Pulmonary artery endothelial cell (primary cell): Measurements from ENCODE around the gene GRK6. TPM values are rescaled to one million over a fixed set of nuclear protein-coding genes. Genes with fewer than 3 reads are reported as not detected.

Experiments
- DNase-seq: peaks from one replicate; pipeline ENCODE4 v3.0.0-alpha.2; 2011; ENCODE audit warnings: low read depth, low spot score
- total RNA-seq: library from RNA; depleted of rRNA; stranded (reverse); fragments of >200 nt; gene quantifications from 2 replicates; pipeline ENCODE4 v1.2.3, GENCODE V29; 2014

The GRK6 gene
- 28.3 and 37.7 TPM in 2 replicates for total RNA-seq

DNA sequence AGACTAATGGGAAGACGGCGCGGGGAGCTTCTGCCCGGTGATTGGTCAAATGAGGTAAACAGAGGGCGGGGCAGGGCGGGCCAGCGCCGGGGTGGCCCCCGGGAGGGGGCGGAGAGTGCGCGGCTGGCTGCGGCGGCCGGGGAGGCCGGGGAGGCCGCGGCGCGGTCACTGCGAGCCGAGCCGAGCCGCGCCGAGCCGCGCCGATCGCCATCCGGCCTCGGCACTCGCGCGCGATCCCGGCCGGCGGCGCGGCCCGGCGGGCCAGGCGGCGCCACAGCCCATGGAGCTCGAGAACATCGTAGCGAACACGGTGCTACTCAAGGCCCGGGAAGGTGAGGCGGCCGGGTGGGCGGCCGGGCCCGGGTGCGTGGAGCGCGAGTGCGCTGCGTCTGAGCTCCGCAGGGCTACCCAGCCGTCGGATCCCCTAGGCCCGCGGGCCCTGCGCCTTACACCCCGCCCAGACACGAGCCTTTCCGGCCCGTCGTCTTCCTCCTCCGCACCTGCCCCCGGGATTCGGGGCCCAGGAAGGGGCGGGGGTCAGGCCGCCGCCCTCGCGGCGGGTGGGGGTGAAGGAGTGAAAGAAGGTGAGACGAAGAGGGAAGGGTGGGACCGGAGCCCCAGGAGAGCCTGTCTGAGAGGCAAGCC, at the start of gene GRK6:
Gene GRK6 (plus strand): TSS at position 111 of the 645 bp plus-strand sequence. CDS start 170 bp downstream, at position 281.
- DNase-seq = no peak

- no peak for DNase-seq
Measured at GRCh38 chr5:177377851-177378776, 48.4 kb upstream of the GRK6 start.

DNA sequence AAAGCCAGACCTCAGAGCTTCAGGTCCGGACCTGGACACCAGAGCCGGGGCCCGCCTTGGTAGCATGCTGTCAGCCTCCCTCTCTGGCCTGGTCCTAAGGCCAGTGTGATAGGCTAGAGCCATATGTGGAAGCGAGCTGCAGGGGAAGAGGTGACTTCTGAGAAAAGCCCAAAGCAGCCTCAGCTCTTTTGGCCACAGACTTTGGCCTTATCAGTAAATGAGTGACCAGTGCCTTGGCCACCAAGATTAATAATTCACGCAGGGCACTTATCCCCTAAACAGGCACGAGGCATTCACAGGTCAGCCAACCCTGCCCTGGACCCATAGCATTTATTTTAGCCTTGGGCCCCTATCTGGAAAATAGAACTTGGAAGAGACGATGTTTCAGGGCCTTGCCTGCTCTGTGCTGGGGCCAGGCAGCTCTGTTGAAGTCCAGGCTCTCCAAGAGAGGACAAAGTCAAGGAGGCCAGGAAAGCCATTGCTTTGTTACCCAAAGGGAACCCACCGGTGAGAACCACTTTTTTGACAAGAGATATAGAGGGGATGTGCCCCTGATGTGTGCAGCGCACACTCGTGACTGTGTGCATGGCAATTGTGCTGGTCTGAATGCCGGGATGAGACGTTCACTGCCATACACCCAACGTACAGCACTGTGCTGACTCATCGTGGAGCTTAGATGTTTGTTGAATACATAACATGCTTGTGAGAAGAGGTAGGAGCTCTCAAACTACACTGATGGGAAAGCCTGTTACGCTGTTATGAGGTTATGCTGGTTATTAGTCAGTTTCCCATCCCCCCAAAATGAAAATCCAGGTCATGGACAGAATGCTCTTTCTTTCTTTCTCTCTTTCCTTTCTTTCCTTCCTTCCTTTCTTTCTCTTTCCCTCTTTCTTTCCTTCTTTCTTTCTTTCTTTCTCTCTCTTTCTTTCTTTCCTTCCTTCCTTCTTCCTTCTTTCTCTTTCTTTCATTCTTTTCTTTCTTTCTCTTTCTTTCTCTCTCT, 47.3 kb upstream of the GRK6 start:
- no peak for DNase-seq

GRCh38 chr5:177380805-177381126, 45.7 kb upstream of the GRK6 start:
- DNase-seq = no peak

DNA sequence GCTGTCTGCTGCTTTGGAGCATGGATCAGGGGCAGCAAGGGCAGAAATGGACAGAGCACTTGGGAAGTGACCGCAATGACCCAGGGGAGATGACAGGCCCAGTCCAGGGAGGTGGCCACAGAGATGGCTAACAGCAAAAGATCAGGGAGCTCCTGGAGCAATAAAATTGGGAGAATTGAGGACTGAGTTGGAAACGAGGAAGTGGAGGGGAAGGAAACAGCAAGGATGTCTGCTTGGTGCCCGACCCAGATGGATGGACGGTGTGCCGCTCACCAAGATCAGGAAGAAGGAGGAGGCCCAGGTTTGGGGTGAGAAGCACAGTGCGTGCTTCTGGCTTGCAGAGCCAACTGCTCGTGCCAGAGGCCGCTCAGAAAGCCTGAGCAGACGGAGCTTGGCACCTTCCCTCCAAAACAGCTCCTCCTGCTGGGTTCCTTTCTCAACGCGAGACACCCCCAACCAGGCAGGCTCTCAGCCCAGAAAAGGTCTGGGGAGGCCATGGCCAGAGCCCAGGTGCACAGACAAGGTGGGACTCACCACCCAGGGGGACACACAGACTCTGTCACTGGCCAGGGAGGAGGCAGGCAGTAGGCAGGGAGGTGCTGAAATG, 44.0 kb upstream of the GRK6 start:
- DNase-seq = no peak

- no peak for DNase-seq
Measured at GRCh38 chr5:177383181-177383580, 43.3 kb upstream of the GRK6 start.

GRCh38 chr5:177384134-177384533, 42.3 kb upstream of the GRK6 start, which contains the start of gene SLC34A1:
Gene SLC34A1, plus strand, starts transcription at chr5:177384434. Its CDS starts 1,308 bp downstream, at chr5:177385742.
- no peak for DNase-seq

GRCh38 chr5:177385720-177386119, 40.8 kb upstream of the GRK6 start:
- DNase-seq = no peak

GRCh38 chr5:177386542-177386941, 39.9 kb upstream of the GRK6 start:
- DNase-seq = no peak

DNA sequence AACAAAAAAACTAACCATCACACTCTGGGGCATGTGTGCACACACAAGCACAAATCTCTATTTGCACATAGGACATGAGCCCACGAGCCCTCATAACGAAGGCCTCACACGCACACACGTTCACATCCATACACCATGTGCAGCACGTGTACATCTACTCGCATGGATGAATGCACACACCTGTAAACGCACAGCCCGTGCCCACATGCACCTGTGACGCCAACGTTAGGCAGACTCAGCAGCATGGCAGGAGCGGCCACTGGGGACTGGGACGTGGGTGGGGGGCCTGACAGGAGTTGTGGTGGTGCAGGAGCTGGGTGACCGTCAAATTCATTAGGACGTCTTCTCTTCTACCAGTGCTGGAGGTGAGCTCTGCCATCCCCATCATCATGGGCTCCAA, 39.1 kb upstream of the GRK6 start:
- DNase-seq = no peak

DNA sequence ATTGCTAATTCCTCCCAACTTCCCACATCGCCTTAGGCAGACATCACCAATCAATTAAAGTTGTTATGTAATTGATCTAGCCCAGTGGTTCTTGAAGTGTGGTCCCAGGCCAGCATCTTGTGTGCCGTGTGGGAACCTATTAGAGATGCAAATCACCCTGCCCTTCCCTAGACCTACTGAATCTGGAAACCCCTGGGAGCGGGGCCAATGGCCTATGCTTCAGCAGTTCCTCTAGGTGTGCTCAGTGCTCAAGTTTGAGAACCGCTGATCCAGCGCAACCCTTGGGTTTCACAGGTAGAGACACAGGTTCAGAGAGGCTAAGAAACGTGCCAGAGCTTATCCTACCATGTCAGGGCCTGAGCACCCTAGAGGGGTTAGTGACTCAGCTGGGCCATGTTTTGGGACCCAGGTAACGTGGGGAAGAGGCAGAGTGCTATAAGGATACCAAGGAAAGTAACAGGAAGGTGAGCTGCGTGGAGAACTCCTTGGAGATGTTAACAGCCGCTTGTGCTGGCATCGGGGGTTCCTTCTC, 37.9 kb upstream of the GRK6 start:
- no peak for DNase-seq

- DNase-seq = no peak
Measured at GRCh38 chr5:177389241-177390169, 37.0 kb upstream of the GRK6 start.

- peak; percentile 32 for DNase-seq
Measured at GRCh38 chr5:177390363-177391300, 35.8 kb upstream of the GRK6 start.

DNA sequence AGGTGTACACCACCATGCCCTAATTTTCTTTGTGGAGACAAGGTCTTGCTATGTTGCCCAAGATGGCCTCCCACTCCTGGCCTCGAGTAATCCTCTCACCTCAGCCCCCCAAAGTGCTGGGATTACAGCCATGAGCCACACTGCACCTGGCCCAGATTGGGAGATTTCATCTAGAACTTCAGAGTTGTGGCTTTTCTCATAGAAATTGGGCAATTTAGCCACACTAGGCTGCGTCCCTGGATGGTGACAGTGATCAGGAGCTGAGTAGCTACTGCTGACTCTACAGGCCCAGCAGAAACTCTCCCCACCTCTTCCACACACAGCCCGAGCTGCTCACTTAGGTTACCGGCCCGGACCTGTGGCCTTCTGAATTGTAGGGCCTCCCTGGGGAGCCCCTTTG, 33.7 kb upstream of the GRK6 start:
- no peak for DNase-seq

GRCh38 chr5:177393206-177393765, 33.2 kb upstream of the GRK6 start:
- DNase-seq = no peak

GRCh38 chr5:177393990-177394389, 32.5 kb upstream of the GRK6 start:
- no peak for DNase-seq

DNA sequence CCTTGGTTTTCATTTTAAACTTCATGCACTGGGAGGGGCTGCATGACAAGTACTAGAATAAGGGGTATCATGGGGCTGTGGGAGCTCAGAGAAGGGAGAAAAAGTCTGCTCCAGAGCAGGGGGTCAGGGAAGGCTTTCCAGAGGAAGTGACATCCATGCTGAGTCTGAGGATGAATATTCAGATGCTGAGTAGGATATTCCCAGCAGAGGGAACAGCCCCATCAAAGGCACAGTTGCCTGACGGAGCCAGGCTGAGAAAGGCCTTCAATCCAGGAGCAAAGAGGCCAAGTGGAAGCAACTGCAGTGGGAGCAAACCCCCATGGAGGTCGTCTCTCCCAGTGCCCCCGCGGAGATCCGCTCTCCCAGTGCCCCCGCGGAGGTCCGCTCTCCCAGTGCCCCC, 30.4 kb upstream of the GRK6 start:
- no peak for DNase-seq

DNA sequence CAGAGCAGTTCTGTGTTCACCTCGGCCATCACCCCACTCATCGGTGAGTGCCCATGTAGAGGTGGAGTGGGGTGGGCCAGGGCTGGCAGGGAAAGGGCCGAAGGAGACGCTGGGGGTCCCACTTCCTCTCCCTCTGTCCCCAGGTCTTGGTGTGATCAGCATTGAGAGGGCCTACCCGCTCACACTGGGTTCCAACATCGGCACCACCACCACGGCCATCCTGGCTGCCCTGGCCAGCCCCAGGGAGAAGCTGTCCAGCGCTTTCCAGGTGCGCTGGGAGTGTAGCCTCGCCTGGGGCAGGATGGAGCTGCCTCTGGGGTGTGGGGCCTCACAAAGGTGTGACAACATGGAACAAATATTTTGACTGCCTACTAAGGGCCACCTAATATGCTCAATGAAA, 29.7 kb upstream of the GRK6 start:
- DNase-seq = no peak
